RWPE2 (cell line): Measurements from ENCODE around the gene NUP155.
"Not testable (repeated sequence)": the region's sequence is repeated elsewhere in the genome, so short reads cannot be mapped to it uniquely, and the experiment has no call there.

Experiments
- ATAC-seq: fragments of 200-7000 bp; cut with Tn5 transposase; 3 replicates; pipeline ENCODE4 v1.9.1; 2021; ENCODE audit warnings: low read depth
- DNase-seq: peaks from one replicate; pipeline ENCODE4 v3.0.0-alpha.2; 2020; ENCODE audit warnings: low spot score
- H3K27ac ChIP-seq: fragments of 450-650 bp; 2 replicates; pipeline ENCODE4 v1.5.1; 2017; ENCODE audit warnings: mild to moderate bottlenecking; ENCODE audit not compliant: poor library complexity, severe bottlenecking
- H3K27me3 ChIP-seq: fragments of 250-450 bp; sonication (Bioruptor Pico); 2 replicates; pipeline ENCODE4 v1.5.1; 2021; ENCODE audit warnings: mild to moderate bottlenecking, moderate library complexity; ENCODE audit not compliant: insufficient read depth, poor library complexity, severe bottlenecking
- H3K36me3 ChIP-seq: fragments of 250-450 bp; sonication (Bioruptor Pico); 2 replicates; pipeline ENCODE4 v1.5.1; 2020; ENCODE audit warnings: low read depth, mild to moderate bottlenecking, moderate library complexity
- H3K4me1 ChIP-seq: fragments of 250-450 bp; sonication (Bioruptor Pico); 2 replicates; pipeline ENCODE4 v1.5.1; 2021; ENCODE audit warnings: mild to moderate bottlenecking, moderate library complexity; ENCODE audit not compliant: insufficient read depth, poor library complexity, severe bottlenecking
- H3K4me3 ChIP-seq: fragments of 250-450 bp; sonication (Bioruptor Pico); 2 replicates; pipeline ENCODE4 v1.5.1; 2021; ENCODE audit warnings: mild to moderate bottlenecking, moderate library complexity; ENCODE audit not compliant: severe bottlenecking
- H3K9me3 ChIP-seq: fragments of 250-450 bp; sonication (Bioruptor Pico); 2 replicates; pipeline ENCODE4 v1.5.1; 2021; ENCODE audit warnings: mild to moderate bottlenecking, moderate library complexity; ENCODE audit not compliant: severe bottlenecking
- TF ChIP-seq, protein P1 (sequence below): fragments of 450-650 bp; IDR thresholded peaks from one replicate; pipeline ENCODE4 v1.5.1; 2017; ENCODE audit warnings: mild to moderate bottlenecking, moderate library complexity; ENCODE audit not compliant: poor library complexity, severe bottlenecking

The NUP155 gene

DNA sequence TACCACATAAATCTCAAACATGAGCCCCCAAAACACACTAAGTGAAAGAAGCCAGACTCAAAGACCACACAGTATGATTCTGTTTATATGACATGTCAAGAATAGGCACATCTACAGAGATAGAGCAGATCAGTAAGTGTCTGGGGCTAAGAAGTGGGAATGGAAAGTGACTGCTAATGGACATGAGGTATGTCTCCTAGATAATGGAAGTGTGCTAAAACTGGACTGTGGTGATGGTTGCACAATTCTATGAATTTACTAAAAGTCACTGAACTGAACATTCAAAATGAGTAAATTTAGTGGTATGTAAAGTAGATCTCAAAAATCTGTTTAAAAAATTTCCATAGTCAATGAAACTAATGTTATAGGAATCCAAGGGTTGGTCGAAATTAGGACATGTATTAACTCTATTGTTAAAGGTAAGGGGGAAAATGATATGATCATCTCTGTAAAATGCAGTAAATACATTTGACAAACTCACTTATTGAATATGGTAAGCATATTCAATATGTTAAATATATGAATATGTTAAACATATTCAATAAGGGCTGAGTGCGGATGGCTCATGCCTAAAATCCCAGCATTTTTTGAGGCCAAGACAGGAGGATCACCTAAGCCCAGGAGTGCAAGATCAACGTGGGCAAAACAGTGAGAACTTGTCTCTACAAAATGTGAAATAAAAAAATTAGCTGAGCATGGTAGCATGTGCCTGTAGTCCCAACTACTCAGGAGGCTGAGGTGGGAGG lies 51.7 kb downstream of the NUP155 start:
- TF ChIP-seq, protein P1, sequence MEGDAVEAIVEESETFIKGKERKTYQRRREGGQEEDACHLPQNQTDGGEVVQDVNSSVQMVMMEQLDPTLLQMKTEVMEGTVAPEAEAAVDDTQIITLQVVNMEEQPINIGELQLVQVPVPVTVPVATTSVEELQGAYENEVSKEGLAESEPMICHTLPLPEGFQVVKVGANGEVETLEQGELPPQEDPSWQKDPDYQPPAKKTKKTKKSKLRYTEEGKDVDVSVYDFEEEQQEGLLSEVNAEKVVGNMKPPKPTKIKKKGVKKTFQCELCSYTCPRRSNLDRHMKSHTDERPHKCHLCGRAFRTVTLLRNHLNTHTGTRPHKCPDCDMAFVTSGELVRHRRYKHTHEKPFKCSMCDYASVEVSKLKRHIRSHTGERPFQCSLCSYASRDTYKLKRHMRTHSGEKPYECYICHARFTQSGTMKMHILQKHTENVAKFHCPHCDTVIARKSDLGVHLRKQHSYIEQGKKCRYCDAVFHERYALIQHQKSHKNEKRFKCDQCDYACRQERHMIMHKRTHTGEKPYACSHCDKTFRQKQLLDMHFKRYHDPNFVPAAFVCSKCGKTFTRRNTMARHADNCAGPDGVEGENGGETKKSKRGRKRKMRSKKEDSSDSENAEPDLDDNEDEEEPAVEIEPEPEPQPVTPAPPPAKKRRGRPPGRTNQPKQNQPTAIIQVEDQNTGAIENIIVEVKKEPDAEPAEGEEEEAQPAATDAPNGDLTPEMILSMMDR = no peak
- H3K27ac ChIP-seq = no peak overlapping the region
- no peaks in the 10 kb centered on the region for H3K27me3 ChIP-seq
- ATAC-seq (no peak), DNase-seq (no peak)
- no peaks in the 10 kb centered on the region for H3K9me3 ChIP-seq
- H3K36me3 ChIP-seq = peaks cover 96% of the 10 kb centered on the region
- H3K4me1 ChIP-seq = no peaks in the 10 kb centered on the region
- no peak overlapping the region for H3K4me3 ChIP-seq

DNA sequence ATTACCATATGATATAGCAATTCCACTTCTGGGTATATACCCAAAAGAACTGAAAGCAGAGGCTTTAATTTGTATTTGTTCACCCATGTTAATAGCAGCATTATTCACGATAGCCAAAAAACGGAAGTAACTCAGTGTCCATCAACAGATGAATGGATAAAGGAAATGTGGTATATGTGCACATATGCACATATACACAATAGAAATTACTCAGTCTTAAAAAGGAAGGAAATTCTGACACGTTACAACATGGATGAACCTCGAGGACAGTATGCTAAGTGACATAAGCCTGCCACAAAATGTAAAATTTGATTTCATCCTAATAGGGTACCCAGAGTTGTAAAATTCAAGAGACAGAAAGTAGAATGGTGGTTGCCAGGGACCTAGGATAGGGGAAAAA lies 54.9 kb downstream of the NUP155 start:
- Histone ChIP-seq H3K27ac (no peak overlapping the region), H3K4me1 (no peaks in the 10 kb centered on the region), H3K4me3 (no peak overlapping the region), H3K27me3 (no peaks in the 10 kb centered on the region), H3K9me3 (no peaks in the 10 kb centered on the region), H3K36me3 (peaks cover 100% of the 10 kb centered on the region)
- DNase-seq = no peak
- TF ChIP-seq, protein P1 = no peak
- ATAC-seq = no peak

- Histone ChIP-seq H3K4me3 (no peak overlapping the region), H3K9me3 (no peaks in the 10 kb centered on the region), H3K4me1 (no peaks in the 10 kb centered on the region), H3K27ac (no peak overlapping the region), H3K27me3 (no peaks in the 10 kb centered on the region), H3K36me3 (peaks cover 100% of the 10 kb centered on the region)
- ATAC-seq (no peak), DNase-seq (no peak)
- TF ChIP-seq, protein P1 = no peak
Observed at GRCh38 chr5:37310360-37310759, 60.5 kb downstream of the NUP155 start.

GRCh38 chr5:37308793-37309192 lies 62.1 kb downstream of the NUP155 start:
- Histone ChIP-seq H3K4me3 (no peak overlapping the region), H3K27ac (no peak overlapping the region), H3K27me3 (no peaks in the 10 kb centered on the region), H3K9me3 (no peaks in the 10 kb centered on the region), H3K36me3 (peaks cover 100% of the 10 kb centered on the region), H3K4me1 (no peaks in the 10 kb centered on the region)
- no peak for DNase-seq
- ATAC-seq = no peak
- TF ChIP-seq, protein P1 = no peak

- ATAC-seq (no peak), DNase-seq (no peak)
- no peak overlapping the region for H3K27ac ChIP-seq
- TF ChIP-seq, protein P1 = no peak
- no peaks in the 10 kb centered on the region for H3K9me3 ChIP-seq
- no peaks in the 10 kb centered on the region for H3K4me1 ChIP-seq
- H3K4me3 ChIP-seq = no peak overlapping the region
- no peaks in the 10 kb centered on the region for H3K27me3 ChIP-seq
- peaks cover 100% of the 10 kb centered on the region for H3K36me3 ChIP-seq
Observed at GRCh38 chr5:37304888-37305287, 66.0 kb downstream of the NUP155 start.

DNA sequence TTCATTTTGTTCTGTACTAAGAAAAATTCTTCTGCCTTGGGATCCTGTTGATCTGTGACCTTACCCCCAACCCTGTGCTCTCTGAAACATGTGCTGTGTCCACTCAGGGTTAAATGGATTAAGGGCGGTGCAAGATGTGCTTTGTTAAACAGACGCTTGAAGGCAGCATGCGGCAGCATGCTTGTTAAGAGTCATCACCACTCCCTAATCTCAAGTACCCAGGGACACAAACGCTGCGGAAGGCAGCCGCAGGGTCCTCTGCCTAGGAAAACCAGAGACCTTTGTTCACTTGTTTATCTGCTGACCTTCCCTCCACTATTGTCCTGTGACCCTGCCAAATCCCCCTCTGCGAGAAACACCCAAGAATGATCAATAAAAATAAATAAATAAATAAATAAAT lies 74.6 kb downstream of the NUP155 start:
- ATAC-seq, H3K27me3 ChIP-seq, DNase-seq, H3K27ac ChIP-seq, H3K4me3 ChIP-seq, H3K9me3 ChIP-seq, H3K4me1 ChIP-seq: not testable (repeated sequence)
- H3K36me3 ChIP-seq = peaks cover 87% of the 10 kb centered on the region
